Measurements from ENCODE around the gene KRTAP12-4.
"Not testable (repeated sequence)": the region's sequence is repeated elsewhere in the genome, so short reads cannot be mapped to it uniquely, and the experiment has no call there.

The KRTAP12-4 gene

GRCh38 chr21:44686843-44687561, 32.5 kb upstream of the KRTAP12-4 start:
- DNase-seq (ENCODE audit: low spot score) = no peak

DNA sequence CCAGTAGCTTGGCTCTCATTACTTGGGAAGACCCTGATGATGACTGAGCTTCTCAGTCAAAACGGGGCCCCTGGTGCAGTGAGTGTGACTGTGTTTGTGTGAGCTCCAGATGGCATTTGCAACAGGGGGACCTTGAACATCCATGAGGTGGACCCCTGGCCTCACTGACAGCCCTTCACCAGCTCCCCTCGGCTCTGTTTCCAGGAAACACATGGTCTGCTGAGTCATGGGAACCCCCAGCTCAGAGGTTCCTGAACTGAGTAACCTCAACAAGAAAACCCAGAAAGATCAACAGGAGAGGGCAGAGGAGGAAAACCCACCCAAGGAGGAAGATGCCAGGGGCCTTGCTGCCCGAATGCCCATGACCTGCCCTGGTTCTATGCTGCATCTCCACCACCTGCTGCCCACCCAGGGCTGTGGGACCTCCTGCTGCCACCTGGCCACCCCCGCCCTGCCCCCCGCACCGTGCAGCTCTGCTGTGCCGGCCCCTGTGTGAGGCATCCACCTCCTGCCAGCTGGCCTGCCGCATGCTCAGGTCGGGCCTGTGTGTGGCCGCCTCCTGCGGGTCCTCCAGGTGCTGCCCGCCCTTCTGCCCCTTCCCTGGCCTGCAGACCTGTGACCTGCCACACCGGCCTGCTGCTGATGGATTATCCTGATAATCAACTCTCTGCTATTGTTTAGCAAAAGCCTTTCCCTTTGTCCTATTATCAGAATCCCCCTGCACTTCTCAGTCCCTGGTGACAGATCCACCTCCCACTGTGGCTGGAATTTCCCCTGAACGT, 31.7 kb upstream of the KRTAP12-4 start:
- DNase-seq (ENCODE audit: low spot score) = no peak

GRCh38 chr21:44685050-44685449, 30.6 kb upstream of the KRTAP12-4 start:
- DNase-seq (ENCODE audit: low spot score) = not testable (repeated sequence)

DNA sequence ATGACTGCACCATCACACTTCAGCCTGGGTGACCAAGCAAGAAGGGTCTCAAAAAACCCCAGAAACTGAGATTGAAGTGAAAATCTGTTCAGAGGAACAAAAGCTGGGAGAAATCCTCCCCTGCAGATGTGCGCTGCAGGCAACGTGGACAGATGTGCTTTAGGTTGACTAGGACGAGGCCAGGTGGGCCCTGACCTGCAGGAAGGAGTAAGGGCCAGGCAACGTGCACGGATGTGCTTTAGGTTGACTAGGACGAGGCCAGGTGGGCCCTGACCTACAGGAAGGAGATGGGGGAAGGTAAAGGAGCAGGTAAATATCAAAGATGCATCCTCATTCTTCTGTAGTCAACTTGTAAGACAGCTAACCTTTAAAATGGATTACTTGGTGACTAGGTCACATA, 30.0 kb upstream of the KRTAP12-4 start:
- no peak for DNase-seq (ENCODE audit: low spot score)

GRCh38 chr21:44684077-44684476, 29.6 kb upstream of the KRTAP12-4 start:
- DNase-seq (ENCODE audit: low spot score) = no peak

DNA sequence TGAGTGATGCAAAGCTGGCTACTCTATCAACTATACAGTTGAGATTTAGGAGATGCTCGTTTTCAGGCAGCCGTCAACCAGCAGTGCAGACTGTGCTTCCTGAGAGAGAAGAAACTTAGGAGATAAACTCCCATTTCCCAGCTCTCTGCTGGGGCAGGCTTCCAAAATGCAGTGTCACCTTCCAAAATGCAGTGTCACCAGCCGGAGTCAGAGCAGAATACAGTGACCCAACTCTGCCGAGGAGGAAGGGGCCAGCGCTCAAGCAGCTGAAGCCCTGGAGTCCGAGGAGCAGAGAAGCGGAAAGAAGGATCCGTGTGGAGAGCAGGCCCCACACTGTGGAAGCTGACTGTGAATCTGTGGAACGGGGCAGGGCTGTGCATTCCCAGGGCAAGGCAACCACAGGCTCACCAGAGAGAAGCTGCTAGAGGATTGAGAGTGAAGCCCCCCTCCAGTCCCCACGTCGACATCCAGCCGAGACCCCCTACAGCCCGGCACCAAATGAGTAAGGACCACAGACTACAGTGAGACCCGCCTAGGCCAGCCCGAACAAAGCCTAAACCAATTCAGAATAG, 28.2 kb upstream of the KRTAP12-4 start:
- DNase-seq (ENCODE audit: low spot score) = no peak

DNA sequence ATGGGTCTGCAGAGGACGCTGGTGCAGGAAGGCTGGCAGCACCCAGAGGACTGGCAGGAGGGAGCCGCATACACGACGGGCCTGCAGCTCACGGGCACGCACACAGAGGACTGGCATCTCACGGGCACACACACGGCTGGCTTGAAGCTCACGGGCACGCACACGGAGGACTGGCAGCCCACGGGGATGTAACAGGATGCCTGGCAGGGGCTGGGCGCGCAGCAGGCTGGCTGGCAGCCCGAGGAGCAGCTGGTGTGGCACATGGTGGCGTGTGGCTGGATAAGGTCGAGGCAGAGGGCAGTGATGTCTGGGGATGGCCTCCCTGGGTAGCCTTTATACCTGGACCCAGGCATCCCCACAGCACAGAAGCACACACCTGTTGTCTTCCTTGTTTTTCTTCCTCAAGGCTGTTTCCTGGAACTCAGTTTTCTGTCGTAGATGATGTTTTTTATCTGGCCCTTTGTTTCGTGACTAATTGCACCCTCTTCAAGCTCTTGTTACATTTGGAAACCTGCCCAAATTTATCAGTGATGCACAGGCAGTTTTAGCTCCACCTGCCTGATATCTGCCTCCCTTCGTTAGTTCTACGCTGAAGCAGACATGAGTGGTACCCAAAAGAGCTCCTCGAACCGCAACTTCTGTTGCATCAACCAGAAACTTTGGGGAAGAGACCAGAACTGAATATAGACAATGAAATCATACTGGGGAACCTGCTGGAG, 27.6 kb upstream of the KRTAP12-4 start, which contains the start of gene KRTAP12-1:
KRTAP12-1 (minus strand) TSS at position 303 of the 719 bp plus-strand sequence; CDS start at position 263, 40 bp downstream.
- no peak for DNase-seq (ENCODE audit: low spot score)

DNA sequence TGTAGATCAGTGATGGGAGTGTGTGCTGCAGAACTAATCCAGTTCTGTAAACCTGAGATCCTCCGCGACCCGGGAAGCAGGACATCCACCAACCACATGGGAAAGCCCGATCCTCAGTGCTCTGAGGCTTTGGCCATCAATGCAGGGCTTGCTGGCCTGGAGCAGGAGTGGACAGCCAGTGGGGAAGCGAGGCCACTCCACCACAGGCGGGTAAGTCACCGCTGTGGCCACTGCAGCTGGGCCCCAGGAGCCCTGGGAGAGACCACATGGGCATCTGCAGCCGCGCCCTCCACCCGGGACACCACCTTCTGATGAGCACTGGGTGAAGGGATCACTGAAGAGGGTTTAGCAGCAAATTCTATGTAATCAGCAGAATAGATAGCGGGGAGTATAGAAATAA, 26.7 kb upstream of the KRTAP12-4 start:
- no peak for DNase-seq (ENCODE audit: low spot score)

DNA sequence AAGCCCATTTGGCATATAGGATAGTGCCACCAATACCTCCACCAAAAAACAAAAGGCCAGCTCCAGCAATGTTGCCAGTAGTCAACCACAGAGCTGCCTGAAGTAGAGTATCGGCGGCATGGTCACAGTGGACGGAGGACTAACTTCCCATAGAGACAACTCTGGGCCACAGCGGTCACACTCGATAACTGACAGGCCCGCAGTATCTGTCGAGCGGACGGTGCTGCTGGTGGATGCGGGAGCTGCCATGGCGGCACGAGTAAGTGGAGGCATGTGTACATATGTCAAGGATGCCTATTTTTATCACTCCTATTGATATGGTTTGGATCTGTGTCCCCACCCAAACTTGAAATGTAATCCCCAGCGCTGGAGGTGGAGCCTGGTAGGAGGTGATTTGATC, 23.4 kb upstream of the KRTAP12-4 start:
- DNase-seq (ENCODE audit: low spot score) = no peak

DNA sequence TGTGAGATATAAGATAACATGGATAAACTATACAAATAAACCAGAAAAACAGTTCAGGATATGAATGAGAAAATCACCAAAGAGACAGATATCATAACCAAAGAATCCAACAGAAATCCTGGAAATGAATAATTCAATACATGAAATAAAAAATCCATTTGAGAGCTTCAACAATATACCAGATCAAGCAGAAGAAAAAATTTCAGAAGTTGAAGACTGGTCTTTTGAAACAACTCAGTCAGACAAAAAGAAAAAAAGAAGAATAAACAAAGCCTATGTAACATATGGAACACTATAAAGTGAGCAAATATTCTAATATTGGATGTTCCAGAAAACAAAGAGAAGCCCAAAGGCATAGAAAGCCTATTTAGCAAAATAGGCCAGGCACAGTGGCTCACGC, 17.5 kb upstream of the KRTAP12-4 start:
- DNase-seq (ENCODE audit: low spot score) = no peak

GRCh38 chr21:44670642-44671432, 16.4 kb upstream of the KRTAP12-4 start:
- no peak for DNase-seq (ENCODE audit: low spot score)

- DNase-seq (ENCODE audit: low spot score) = no peak
Observed at GRCh38 chr21:44667612-44668011, 13.2 kb upstream of the KRTAP12-4 start.

DNA sequence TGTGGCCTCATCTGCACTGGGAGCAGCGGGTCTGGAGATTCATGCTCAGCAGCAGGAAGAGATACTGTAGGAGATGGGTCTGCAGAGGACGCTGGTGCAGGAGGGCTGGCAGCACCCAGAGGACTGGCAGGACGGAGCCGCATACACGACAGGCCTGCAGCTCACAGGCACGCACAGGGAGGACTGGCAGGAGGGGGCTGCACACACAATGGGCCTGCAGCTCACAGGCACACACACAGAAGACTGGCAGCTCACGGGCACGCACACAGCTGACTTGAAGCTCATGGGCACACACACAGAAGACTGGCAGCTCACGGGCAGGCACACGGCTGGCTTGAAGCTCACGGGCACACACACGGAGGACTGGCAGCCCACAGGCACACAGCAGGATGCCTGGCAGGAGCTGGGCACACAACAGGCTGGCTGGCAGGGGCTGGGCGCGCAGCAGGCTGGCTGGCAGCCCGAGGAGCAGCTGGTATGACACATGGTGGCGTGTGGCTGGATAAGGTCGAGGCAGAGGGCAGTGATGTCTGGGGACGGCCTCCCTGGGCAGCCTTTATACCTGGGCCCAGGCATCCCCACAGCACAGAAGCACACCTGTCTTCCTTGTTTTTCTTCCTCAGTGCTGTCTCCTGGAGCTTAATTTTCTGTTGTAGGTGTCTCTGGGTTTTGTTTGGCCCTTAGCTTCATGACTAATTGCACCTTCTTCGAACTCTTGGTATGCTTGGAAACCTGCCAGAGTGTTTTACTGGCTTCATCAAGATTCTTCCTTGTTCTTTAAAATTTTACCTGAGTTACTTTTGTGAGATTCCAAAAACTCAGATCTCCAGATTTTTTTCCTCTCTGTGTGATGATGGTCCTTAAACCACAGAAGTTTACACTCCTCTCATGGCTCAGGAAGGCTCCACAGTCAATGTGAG, 12.2 kb upstream of the KRTAP12-4 start, which contains the start of gene KRTAP12-2:
KRTAP12-2 (minus strand) TSS at position 527 of the 920 bp plus-strand sequence; CDS start at position 486, 41 bp downstream.
- DNase-seq (ENCODE audit: low spot score) = no peak

- no peak for DNase-seq (ENCODE audit: low spot score)
Observed at GRCh38 chr21:44664691-44665090, 10.2 kb upstream of the KRTAP12-4 start.

- DNase-seq (ENCODE audit: low spot score) = not testable (repeated sequence)
Observed at GRCh38 chr21:44661567-44661966, 7.1 kb upstream of the KRTAP12-4 start.

- DNase-seq (ENCODE audit: low spot score) = no peak
Observed at GRCh38 chr21:44658913-44659595, 4.6 kb upstream of the KRTAP12-4 start.

DNA sequence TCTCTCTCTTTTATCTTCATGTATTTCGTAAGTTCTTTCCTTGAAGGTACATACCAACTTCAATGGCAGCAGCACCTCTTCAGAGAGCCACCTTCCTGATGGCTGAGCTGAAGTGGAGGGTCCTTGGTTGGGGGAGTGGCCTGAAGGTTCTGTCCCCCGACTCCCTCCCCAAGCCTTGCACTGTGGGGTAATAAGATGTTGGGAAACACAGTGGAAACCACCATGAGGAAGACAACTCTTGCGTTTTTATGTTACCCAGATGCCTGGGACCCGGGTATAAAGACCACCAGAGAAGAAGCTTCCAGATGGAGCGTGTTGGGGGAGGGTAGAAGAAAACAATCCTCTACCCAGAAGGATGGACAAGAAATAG, 4.1 kb upstream of the KRTAP12-4 start:
- no peak for DNase-seq (ENCODE audit: low spot score)

DNA sequence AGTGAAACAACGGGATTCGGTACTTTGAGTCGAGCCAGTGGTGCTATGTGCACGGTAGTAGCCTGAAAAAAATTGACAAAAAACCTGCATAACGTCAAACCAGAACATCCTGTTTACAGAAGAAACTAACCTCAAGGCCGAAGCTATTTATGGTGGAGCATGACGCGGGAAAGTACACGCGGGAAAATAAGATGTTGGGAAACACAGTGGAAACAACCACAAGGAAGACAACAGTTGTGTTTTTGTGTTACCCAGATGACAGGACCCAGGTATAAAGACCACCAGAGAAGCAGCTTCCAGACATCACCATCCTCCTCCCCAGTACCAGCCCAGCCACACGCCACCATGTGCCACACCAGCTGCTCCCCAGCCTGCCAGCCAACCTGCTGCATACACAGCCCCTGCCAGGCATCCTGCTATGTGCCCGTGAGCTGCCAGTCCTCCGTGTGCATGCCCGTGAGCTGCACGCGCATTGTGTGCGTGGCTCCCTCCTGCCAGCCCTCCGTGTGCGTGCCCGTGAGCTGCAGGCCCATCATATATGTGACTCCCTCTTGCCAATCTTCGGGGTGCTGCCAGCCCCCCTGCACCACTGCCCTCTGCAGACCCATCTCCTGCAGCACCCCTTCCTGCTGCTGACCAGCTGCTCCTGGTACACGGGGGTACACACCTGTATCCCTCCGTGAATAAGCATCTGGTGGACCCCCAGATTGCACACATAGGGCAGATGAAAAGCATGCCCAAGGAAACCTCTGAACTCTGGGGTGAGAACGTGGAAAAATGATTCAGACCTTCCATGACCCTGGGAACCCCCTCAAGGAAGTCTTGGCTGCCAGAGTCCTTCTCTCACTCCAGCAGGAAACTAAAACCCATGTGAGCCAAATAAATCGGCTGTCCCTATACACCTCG, 3.4 kb upstream of the KRTAP12-4 start, which contains the start of gene KRTAP12-3:
KRTAP12-3 (plus strand) TSS at position 298 of the 906 bp plus-strand sequence; CDS start at position 346, 48 bp downstream.
- no peak for DNase-seq (ENCODE audit: low spot score)

Data from Ammon's horn (tissue), 1 donor.